Stimulated activated CD4-positive, alpha-beta T cell treated with anti-CD3 and anti-CD28 coated beads, Interleukin-12 subunit alpha, Interleukin-12 subunit beta, amount 100 ng/mL, for 4 hours (primary cell): ENCODE measurements around the gene EXOSC5.
"Not testable (repeated sequence)": the region's sequence is repeated elsewhere in the genome, so short reads cannot be mapped to it uniquely, and the experiment has no call there.

Source experiments
- DNase-seq: peaks from one replicate; pipeline ENCODE4 v3.0.0-alpha.2; 2020

EXOSC5 gene

GRCh38 chr19:41426116-41426841 is 29.1 kb upstream of the EXOSC5 start:
- no peak for DNase-seq

GRCh38 chr19:41425174-41426115 is 28.3 kb upstream of the EXOSC5 start:
- no peak for DNase-seq

GRCh38 chr19:41424335-41425173 is 27.4 kb upstream of the EXOSC5 start:
- no peak for DNase-seq

GRCh38 chr19:41422955-41423354 is 25.8 kb upstream of the EXOSC5 start:
- no peak for DNase-seq

- no peak for DNase-seq
These were observed 25.3 kb upstream of the EXOSC5 start for GRCh38 chr19:41422456-41422855.

- DNase-seq, result no peak
These were observed 24.8 kb upstream of the EXOSC5 start for GRCh38 chr19:41421973-41422372.

- no peak for DNase-seq
These were observed 24.2 kb upstream of the EXOSC5 start for GRCh38 chr19:41421314-41421713.

GRCh38 chr19:41420101-41420880 is 23.1 kb upstream of the EXOSC5 start:
- no peak for DNase-seq

- DNase-seq, result no peak
These were observed 19.1 kb upstream of the EXOSC5 start for GRCh38 chr19:41416194-41416674.

- DNase-seq, result no peak
These were observed 18.0 kb upstream of the EXOSC5 start for GRCh38 chr19:41415154-41415571.

- no peak for DNase-seq
These were observed 17.3 kb upstream of the EXOSC5 start for GRCh38 chr19:41414461-41414860.

GRCh38 chr19:41413947-41414346 is 16.8 kb upstream of the EXOSC5 start:
- no peak for DNase-seq

GRCh38 chr19:41412953-41413352 is 15.8 kb upstream of the EXOSC5 start:
- DNase-seq, result no peak

GRCh38 chr19:41411968-41412265 is 14.8 kb upstream of the EXOSC5 start:
- no peak for DNase-seq

- no peak for DNase-seq
These were observed 14.2 kb upstream of the EXOSC5 start for GRCh38 chr19:41411100-41411967.

- no peak for DNase-seq
These were observed 13.3 kb upstream of the EXOSC5 start for GRCh38 chr19:41410336-41411054.

- DNase-seq, result no peak
These were observed 12.1 kb upstream of the EXOSC5 start for GRCh38 chr19:41409288-41409687.

- not testable (repeated sequence) for DNase-seq
These were observed 11.7 kb upstream of the EXOSC5 start for GRCh38 chr19:41408846-41409245.

GRCh38 chr19:41408256-41408655 is 11.1 kb upstream of the EXOSC5 start:
- DNase-seq, result no peak

- no peak for DNase-seq
These were observed 10.1 kb upstream of the EXOSC5 start for GRCh38 chr19:41407271-41407670.

GRCh38 chr19:41405776-41406175 is 8.6 kb upstream of the EXOSC5 start:
- no peak for DNase-seq
